ENCODE results near the gene GOLIM4.
"Not testable (repeated sequence)": the region's sequence is repeated elsewhere in the genome, so short reads cannot be mapped to it uniquely, and the experiment has no call there.

The GOLIM4 gene

GRCh38 chr3:168028086-168028485 lies 67.6 kb downstream of the GOLIM4 start:
- TF ChIP-seq CTCF (IDR thresholded peaks at IDR 0.05; ENCODE audit: insufficient read depth, low read depth, low read length, missing control alignments): no peak
- DNase-seq (ENCODE audit: low read depth): no peak
- no peak overlapping the region for H3K4me3 ChIP-seq (ENCODE audit: low read depth, low read length)

GRCh38 chr3:168026764-168027163 lies 69.0 kb downstream of the GOLIM4 start:
- no peak for DNase-seq (ENCODE audit: low read depth)
- no peak for TF ChIP-seq CTCF (IDR thresholded peaks at IDR 0.05; ENCODE audit: insufficient read depth, low read depth, low read length, missing control alignments)
- H3K4me3 ChIP-seq (ENCODE audit: low read depth, low read length): no peak overlapping the region

GRCh38 chr3:168025076-168025475 lies 70.6 kb downstream of the GOLIM4 start:
- TF ChIP-seq CTCF (IDR thresholded peaks at IDR 0.05; ENCODE audit: insufficient read depth, low read depth, low read length, missing control alignments): no peak
- DNase-seq (ENCODE audit: low read depth): no peak
- H3K4me3 ChIP-seq (ENCODE audit: low read depth, low read length): no peak overlapping the region

- no peak for DNase-seq (ENCODE audit: low read depth)
- no peak for TF ChIP-seq CTCF (IDR thresholded peaks at IDR 0.05; ENCODE audit: insufficient read depth, low read depth, low read length, missing control alignments)
- no peak overlapping the region for H3K4me3 ChIP-seq (ENCODE audit: low read depth, low read length)
Observed at GRCh38 chr3:168024537-168024941, 71.2 kb downstream of the GOLIM4 start.

- DNase-seq (ENCODE audit: low read depth): no peak
- H3K4me3 ChIP-seq (ENCODE audit: low read depth, low read length): no peak overlapping the region
- no peak for TF ChIP-seq CTCF (IDR thresholded peaks at IDR 0.05; ENCODE audit: insufficient read depth, low read depth, low read length, missing control alignments)
Observed at GRCh38 chr3:168021737-168022450, 73.8 kb downstream of the GOLIM4 start.

- DNase-seq (ENCODE audit: low read depth); H3K4me3 ChIP-seq (ENCODE audit: low read depth, low read length): not testable (repeated sequence)
Observed at GRCh38 chr3:168011280-168011679, 84.4 kb downstream of the GOLIM4 start.

GRCh38 chr3:168006584-168006983 lies 89.1 kb downstream of the GOLIM4 start:
- no peak for TF ChIP-seq CTCF (IDR thresholded peaks at IDR 0.05; ENCODE audit: insufficient read depth, low read depth, low read length, missing control alignments)
- DNase-seq (ENCODE audit: low read depth): no peak
- H3K4me3 ChIP-seq (ENCODE audit: low read depth, low read length): no peak overlapping the region
